HG03196 (cell line): Measurements from ENCODE around the gene TSC1.

ENCODE experiments used
- ATAC-seq: cut with Tn5 transposase; IDR thresholded peaks from one replicate; pipeline ENCODE4 v1.9.1; 2021; ENCODE audit not compliant: unreplicated experiment

Gene TSC1

DNA sequence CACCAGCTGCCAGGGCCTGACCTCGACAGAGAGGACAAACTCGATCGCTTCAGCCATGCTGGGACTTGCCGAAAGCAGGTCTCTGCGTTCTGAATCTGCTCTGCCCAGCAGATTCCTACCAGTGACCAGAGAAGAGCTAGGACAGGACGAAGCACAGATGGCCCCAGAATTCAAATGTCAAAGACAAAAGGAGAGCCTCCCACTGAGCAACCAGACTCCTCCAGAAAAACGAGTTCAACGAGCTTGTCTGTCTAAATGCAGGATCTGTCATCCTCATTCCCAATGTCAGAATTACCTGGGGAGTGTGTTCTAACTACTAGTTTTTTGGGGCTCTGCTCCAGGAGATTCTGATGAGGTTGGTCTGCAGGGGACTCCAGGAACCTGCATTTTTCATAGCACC lies 79.7 kb downstream of the TSC1 start:
- no peak for ATAC-seq

DNA sequence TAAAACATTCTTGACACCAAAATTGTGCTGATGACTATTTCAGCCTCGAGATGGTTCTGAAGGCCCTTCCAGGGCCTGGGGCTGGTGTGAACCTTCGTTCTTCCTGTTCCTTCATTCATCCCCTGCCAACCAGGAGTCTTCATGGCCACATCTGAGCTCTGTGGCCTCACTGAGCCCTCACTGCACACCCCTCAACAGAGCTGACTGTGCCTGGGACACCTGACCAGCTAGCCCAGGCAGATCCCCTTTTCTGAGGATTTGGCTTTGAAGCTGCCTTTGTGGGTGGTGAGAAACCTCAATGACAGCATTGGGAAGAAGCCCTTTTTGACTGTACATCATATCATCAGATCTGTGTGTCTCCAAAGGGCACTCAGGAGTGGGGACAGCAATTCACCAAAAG lies 80.1 kb downstream of the TSC1 start:
- no peak for ATAC-seq

DNA sequence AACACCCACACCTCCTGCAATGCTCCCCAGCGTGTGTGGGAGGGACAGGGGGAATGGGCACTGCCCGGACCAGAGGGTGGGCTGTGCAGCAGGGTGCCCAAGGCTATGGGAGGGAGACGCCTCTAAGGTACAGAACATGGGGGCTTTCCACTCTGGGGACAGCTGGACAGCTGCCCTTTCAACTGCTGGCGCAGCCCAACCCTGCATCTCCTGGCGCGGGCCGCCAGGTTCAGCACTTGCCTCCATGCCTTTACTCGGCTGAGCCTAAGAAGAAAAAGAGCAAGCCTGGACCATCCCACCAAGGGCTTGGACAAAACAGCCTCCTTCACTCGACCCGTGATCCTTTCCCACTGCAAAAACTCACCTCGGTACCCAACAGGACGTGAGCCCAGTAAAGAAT lies 81.3 kb downstream of the TSC1 start:
- no peak for ATAC-seq

DNA sequence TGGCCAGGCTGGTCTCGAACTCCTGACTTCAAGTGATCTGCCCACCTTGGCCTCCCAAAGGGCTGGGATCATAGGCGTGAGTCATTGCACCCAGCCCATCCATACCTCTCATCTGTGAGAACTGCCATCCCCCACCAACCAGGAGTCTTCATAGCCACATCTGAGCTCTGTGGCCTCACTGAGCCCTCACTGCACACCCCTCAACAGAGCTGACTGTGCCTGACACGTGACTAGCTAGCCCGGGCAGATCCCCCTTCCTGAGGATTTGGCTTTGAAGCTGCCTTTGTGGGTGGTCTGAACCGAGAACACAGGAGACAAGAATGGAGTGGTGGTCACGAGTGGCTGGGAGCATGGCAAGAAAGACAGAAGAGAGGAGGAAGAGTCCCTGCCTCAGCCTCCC lies 81.9 kb downstream of the TSC1 start:
- no peak for ATAC-seq

DNA sequence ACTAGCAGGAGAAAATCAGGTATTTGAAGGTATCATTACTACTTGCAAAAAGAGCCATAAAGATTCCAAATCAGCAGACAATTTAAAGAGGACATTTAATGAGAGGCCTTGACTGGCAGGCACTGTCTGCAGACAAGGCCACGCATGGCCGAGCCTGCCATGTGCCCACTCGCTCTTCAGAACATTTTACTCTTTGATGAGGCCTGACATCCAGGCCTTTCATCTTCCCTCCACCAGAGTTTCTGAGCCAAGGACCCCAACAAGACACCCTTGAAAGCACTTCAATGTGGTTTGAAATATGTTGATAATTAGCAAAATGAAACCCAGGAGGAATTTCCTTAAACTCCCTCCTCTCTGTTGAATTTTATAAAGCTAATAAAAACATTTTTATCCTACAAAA lies 82.8 kb downstream of the TSC1 start:
- ATAC-seq: no peak

DNA sequence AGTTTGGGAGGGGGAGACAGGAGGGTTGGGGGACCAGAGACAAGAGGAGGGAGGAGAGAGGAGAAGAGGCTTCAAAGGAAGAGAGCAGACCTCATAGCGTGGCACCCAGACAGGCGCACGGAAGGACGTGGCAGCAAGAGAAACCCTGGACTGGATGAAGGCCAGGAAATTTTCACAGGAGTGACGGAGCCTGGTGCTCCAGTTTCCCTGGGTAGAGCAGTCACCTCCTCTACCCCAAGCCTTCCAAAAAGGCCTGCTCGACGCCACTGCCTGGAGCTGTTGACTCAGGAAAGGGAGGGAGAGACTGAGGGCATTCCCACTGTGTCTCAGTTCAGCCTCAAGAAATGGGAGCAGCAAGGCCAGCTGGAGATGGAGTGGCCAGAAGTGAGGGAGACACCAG lies 85.7 kb downstream of the TSC1 start:
- no peak for ATAC-seq

DNA sequence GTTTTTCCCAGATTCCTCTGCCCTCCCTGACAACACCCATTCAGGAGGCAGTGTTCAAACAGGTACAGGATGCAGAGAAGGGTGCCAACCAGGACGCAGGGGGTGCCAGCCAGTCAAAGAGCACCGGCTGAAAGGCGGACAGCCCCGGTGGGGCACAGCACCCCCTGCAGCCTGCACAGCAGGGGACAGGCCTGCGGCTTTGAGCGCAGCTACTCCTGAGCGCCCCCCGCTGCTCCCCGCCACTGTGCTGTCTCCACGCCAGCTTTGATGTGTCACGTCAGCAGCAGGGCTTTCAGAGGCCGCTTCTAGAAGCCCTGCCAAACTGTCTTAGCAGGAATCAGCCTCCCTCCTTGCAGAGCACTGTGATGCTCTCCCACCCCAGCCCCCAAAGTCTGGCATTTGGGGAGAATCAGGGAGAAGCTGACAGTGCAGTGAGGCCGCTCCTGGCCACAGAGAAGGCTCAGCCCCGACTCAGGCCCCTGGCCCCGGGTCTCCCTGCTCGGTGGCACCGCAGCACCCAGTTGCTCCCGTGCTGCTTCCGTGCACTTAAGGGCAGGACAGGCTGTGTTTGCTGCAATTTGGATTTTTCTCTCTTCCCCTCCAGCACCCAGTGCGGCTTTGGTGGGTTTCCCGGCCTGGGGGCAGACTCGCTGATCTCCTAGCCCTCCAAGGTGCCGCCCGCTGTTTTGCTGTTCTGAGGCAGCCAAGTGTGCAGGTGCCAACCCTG lies 86.6 kb downstream of the TSC1 start:
- ATAC-seq: no peak

DNA sequence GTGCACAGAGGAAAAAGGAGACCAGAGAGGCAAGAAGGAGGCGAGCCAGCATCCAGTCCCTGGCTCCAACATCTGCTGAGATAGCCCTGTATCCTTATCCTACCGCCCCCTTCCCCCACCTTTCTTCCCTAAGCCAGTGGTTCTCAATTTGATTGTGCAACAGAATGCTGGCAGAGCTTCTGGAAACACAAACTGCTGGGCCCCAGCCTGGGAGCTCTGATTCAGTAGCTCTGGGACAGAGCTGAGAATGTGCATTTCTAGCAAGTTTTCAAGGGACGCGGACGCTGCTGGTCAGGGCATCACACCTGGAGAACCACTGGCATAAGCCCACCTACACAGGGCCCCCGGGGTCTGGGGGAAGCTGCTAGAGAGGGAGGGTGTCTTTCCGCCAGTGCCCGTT lies 87.4 kb downstream of the TSC1 start:
- no peak for ATAC-seq

DNA sequence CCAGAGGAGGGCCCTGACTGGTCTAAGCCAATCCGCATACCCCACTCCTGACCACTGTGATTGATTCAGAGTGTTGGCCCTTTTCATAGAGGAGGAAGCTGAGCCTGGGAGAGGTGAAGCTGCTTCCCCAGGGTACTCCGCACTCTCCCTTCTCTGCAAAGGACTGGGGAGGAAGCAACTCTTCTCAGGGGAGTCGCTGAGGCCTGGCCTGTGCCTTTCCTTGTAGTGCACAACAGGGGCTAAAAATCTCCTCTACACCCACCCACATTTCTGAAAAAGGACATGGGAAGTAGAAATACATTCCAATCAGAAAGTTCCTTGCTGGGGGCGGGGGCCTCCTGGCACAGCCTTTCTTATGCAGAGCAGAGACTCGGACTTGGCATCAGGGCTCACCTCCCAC lies 88.5 kb downstream of the TSC1 start:
- ATAC-seq: no peak

DNA sequence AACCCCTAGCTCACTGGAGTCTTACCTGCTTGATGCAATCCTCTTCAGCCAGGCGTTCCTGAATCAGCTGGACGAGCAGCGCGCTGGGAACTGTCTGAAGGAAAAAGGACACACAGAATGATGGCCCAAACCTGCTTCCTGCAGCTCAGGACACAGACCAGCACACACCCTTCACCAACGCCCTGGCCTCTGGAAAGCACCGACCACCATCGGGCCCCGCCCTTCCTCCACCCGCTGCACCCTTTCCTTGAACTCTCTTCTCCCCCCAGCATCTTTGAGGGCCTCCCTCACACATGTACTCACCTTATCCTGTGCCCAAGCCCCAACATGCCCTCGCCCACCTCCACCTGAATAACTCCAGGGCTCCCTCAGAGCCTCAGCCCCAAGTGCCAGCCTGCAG lies 89.6 kb downstream of the TSC1 start:
- no peak for ATAC-seq

DNA sequence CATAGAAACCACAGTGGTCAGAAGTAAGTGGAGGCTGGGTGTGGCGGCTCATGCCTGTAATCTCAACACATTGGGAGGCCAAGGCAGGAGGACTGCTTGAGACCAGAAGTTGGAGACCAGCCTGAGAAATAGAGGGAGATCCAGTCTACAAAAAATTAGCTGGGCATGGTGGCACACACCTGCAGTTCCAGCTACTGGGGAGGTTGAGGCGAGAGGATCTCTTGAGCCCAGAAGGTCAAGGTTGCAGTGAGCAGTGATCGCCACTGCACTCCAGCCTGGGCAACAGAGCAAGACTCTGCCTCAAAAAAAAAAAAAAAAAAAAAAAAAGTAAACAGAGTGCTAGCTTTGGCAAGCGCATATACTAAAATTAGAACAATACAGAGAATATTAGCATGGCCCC lies 90.9 kb downstream of the TSC1 start:
- ATAC-seq: no peak

DNA sequence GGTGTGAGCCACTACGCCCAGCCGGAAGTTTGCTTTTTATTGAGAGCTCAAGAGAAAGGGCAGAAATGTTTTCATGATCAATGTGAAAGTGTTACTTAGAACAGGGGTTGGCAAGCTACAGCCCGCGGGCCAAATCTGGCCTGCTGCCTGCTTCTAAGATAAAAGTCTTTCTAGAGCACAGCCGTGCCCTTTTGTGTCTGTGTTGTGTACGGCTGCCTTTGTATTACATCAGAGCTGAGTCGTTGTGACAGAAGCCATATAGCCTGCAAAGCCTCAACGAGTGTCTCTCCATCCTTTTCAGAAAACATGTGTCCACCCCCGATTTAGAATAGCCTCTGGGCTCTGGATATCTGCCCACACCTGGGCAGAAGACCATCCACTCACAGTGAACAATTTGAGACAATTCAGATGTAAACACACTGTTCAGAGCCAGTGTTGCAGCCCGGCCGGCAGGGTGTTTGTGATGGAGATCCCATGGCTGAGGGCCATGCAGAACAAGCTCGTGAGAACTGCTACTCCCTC lies 95.2 kb downstream of the TSC1 start:
- ATAC-seq: no peak

DNA sequence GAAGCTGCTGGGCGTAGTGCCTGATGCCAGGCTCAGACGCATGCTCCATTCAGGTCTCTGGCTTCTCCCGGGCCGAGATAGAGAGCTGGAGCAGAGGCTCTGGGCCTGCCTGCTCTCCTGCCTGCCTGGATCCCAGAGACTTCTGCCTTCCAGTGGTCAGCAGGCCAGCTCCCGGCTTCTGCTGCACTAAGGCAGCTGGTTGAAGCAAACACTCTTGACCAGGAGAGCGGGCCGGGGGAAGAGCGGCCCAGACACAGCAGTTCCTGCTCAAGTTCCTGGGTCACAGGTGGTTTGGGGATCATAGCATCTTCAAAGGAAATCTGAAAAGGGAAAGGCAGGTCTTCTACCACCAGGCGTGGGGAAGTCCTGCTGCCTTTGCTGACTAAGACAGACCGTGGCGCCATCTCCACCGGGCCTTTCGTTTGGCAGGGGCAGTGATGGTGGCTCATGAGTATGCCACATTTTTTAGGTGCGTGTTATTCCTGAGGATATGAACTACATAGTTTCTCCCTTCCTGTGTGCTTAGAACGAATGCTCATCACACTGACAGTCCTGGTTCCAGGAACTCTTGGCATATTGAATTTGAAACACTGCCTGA lies 97.4 kb downstream of the TSC1 start:
- no peak for ATAC-seq

DNA sequence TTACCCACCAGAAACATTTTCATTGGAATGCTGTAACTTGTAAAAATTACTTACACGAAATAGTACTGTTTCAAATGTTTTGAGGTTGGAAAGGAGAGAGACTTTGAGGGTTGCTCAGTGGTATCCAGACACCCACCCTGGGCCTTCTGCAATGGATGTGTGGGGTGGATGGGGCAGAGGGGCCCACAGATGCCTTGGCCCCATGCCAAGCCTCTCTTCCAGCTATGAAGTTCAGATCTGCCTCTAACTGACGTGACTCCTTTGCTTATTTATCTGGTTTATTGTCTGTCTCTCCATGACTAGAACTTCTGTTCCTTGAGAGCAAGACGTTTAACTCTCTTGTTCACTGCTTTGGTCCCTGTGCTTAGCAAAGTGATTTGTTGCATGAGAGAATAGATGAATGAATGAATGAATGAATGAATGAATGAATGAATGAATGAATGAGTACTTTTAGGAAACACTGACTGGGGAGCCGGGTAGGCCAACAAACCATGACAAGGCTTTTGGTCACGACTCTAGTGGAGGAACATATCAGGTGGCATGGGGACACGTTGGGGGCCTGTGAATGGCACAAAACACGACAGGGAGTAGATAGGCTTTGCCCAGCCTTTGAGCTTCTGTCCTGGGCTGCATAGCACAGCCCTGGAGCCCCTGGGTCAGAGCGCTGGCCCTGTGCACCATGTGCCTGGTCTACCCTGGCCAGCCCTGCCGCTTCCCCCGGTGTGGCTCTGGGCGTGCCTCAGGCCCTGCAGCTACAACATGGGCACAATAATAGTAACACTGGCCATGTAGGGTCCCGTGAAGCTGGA lies 98.1 kb downstream of the TSC1 start:
- ATAC-seq: no peak

DNA sequence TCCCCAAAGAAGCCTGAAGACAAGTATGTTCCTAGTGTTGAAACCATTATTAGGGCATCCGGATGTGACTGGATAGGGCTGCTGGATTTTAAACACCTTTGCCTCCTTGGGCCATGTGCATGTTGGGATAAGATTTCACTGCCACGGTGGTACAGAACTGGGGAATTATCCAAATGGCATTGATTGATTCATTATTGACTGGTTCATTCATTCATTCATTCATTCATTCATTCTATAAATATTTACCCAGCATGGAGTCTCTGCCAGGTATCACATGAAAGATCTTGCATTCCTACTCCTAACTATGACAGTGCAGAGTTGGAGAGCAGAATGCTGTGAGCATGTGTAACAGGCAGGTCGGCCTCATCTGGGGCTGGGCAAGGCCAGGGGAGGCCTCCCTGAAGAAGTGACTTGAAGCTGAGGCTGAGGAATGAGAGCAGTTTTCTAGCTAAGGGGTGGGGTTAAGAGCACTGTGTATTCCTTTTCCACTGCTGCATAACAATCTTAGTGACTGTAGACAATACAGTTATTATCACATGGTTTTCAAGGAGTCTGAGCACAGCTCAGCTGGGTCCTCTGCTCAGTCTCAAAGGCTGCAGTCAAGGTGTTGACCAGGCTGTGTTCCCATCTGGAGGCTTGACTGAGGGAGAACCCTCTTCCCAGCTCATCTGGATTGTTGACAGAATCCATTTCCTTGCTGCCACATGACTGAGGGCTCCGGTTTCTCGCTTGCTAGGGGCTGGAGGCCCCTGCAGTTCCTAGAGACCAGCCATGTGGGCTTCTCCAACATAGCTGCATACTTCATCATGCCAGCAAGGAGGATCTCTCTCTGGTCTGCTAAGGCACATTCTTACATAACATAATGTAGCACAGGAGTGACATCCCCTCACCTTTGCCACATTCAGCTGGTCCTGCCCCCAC lies 102.0 kb downstream of the TSC1 start:
- ATAC-seq: no peak
